Keratinocyte (primary cell): ENCODE data around the gene KRTAP3-2. TPM values are rescaled to one million over a fixed set of nuclear protein-coding genes. Genes with fewer than 3 reads are reported as not detected.

Experiments used
- DNase-seq: peaks from one replicate; pipeline ENCODE4 v3.0.0-alpha.2; 2011; ENCODE audit warnings: low read depth, missing footprints, low spot score
- FAIRE-seq: peaks from 2 replicates; lab custom pipeline; 2011; peaks lifted over from hg19 to GRCh38; lab: Jason Lieb, UNC
- H2AFZ ChIP-seq: 2 replicates; pipeline ENCODE4 v1.6.0; 2012; ENCODE audit warnings: low read length, control low read depth, inconsistent platforms; ENCODE audit not compliant: control insufficient read depth
- H3K27ac ChIP-seq: 2 replicates; pipeline ENCODE4 v1.5.1; 2011; ENCODE audit warnings: low read length; ENCODE audit not compliant: control insufficient read depth, insufficient read depth
- H3K27me3 ChIP-seq: 3 replicates; pipeline ENCODE4 v1.6.0; 2011; ENCODE audit warnings: low read length; ENCODE audit not compliant: control insufficient read depth, insufficient read depth; ENCODE audit errors: extremely low read depth
- H3K36me3 ChIP-seq, 2 experiments: 2 replicates in 1 of 2; 3 replicates in 1 of 2; pipeline ENCODE4 v1.5.1; 2011; ENCODE audit warnings: low read length in 2 of 2, mild to moderate bottlenecking in 1 of 2; ENCODE audit not compliant: control insufficient read depth in 2 of 2, insufficient read depth in 2 of 2; ENCODE audit errors: extremely low read depth in 1 of 2
- H3K4me1 ChIP-seq: 3 replicates; pipeline ENCODE4 v1.5.1; 2011; ENCODE audit warnings: low read length; ENCODE audit not compliant: control insufficient read depth, insufficient read depth; ENCODE audit errors: extremely low read depth
- H3K4me2 ChIP-seq: 3 replicates; pipeline ENCODE4 v1.6.0; 2011; ENCODE audit warnings: low read depth, low read length; ENCODE audit not compliant: control insufficient read depth, insufficient read depth; ENCODE audit errors: extremely low read depth
- H3K4me3 ChIP-seq, 3 experiments: fragments of 200-600 bp in 1 of 3; sonication (generic) in 1 of 3; 2 replicates in 2 of 3; 3 replicates in 1 of 3; pipeline ENCODE4 v1.5.1; 2011 to 2016; ENCODE audit warnings: low read length in 3 of 3, mild to moderate bottlenecking in 3 of 3, control low read depth in 2 of 3, inconsistent platforms in 1 of 3, low read depth in 1 of 3, mixed read lengths in 1 of 3, mixed run types in 1 of 3, moderate library complexity in 1 of 3; ENCODE audit not compliant: control insufficient read depth in 2 of 3, insufficient read depth in 2 of 3; ENCODE audit errors: extremely low read depth in 1 of 3
- H3K79me2 ChIP-seq: 2 replicates; pipeline ENCODE4 v1.6.0; 2012; ENCODE audit warnings: low read length; ENCODE audit not compliant: control insufficient read depth, insufficient read depth
- H3K9ac ChIP-seq: 3 replicates; pipeline ENCODE4 v1.6.0; 2011; ENCODE audit warnings: low read length; ENCODE audit not compliant: control insufficient read depth, insufficient read depth; ENCODE audit errors: extremely low read depth
- H3K9me1 ChIP-seq: 3 replicates; pipeline ENCODE4 v1.6.0; 2011; ENCODE audit warnings: low read length; ENCODE audit not compliant: control insufficient read depth, insufficient read depth; ENCODE audit errors: extremely low read depth
- H3K9me3 ChIP-seq: 2 replicates; pipeline ENCODE4 v1.5.1; 2012; ENCODE audit warnings: low read depth, low read length; ENCODE audit not compliant: control insufficient read depth
- H4K20me1 ChIP-seq: 3 replicates; pipeline ENCODE4 v1.6.0; 2011; ENCODE audit warnings: low read length; ENCODE audit not compliant: control insufficient read depth, insufficient read depth; ENCODE audit errors: extremely low read depth
- CTCF ChIP-seq, 3 experiments: IDR thresholded peaks in 1 of 3; conservative IDR thresholded peaks in 1 of 3; optimal IDR thresholded peaks in 1 of 3; 2 replicates in 2 of 3; 3 replicates in 1 of 3; pipeline versions ENCODE3 to v1.5.1; 2011; ENCODE audit warnings: low read length in 3 of 3, mild to moderate bottlenecking in 3 of 3, moderate library complexity in 2 of 3, control low read depth in 1 of 3, inconsistent platforms in 1 of 3; ENCODE audit not compliant: insufficient read depth in 2 of 3; ENCODE audit errors: extremely low read depth in 1 of 3
- EZH2 ChIP-seq: IDR thresholded peaks from one replicate; pipeline ENCODE4 v1.6.1; 2012; ENCODE audit warnings: inconsistent platforms, mild to moderate bottlenecking, low read length, moderate library complexity
- dilution Hi-C: fragments of 300-500 bp; cut with MboI; formaldehyde crosslinking; loops from one replicate; pipeline ENCODE4 v1.7.0; 2020; ENCODE audit warnings: low sequenced_read_pairs; ENCODE audit not compliant: extremely low pct_ligation_motif_present
- polyA plus RNA-seq, 5 experiments: library from polyadenylated mRNA; depleted of rRNA in 3 of 5; stranded (reverse) in 3 of 5; stranded (forward) in 1 of 5; unstranded in 1 of 5; fragments of >200 nt; gene quantifications; 1 replicate in 1 of 5; 2 replicates in 3 of 5; 3 replicates in 1 of 5; pipeline versions ENCODE4 v1.2.1 to v1.2.3, GENCODE V29; 2011 to 2012; ENCODE audit warnings: missing spikeins in 2 of 5, low read depth in 1 of 5, low replicate concordance in 1 of 5

Gene KRTAP3-2
- polyA plus RNA-seq, 1 donor (not counting 4 experiments of a cell fraction or from before 2014, with no cell fraction given) = not detected

- H4K20me1 ChIP-seq = no peaks in the 10 kb centered on the region
Measured at GRCh38 chr17:40966848-40967247, 32.9 kb downstream of the KRTAP3-2 start, which contains the start of gene KRT39. Gene KRT39, minus strand, starts transcription at chr17:40966948. Its CDS starts 92 bp downstream, at chr17:40966856.

GRCh38 chr17:40963838-40964237, 35.9 kb downstream of the KRTAP3-2 start:
- Histone ChIP-seq H3K27me3 (no peaks in the 10 kb centered on the region), H3K36me3 (no peaks in the 10 kb centered on the region), H3K4me2 (peak overlapping the region; percentile 57), H3K4me3 (no peak overlapping the region), H2AFZ (peak overlapping the region; percentile 45), H3K9ac (no peak overlapping the region), H3K27ac (peak overlapping the region; percentile 27), H4K20me1 (no peaks in the 10 kb centered on the region), H3K4me1 (peaks cover 8% of the 10 kb centered on the region), H3K79me2 (no peaks in the 10 kb centered on the region), H3K9me1 (no peaks in the 10 kb centered on the region), H3K9me3 (no peaks in the 10 kb centered on the region)
- peak; percentile 82 for FAIRE-seq
- dilution Hi-C loops = no loop called here
- TF ChIP-seq EZH2 (no peak), CTCF (optimal IDR thresholded peaks at IDR 0.05 in 1 of 3, IDR thresholded peaks at IDR 0.05 in 1 of 3, conservative IDR thresholded peaks at IDR 0.05 in 1 of 3; ENCODE audit: extremely low read depth in 1 of 3, insufficient read depth in 2 of 3, low read length in 3 of 3) (peak; percentile 50 to 69 (median 65))
- DNase-seq = no peak

More at GRCh38 chr17:40966848-40967247, 32.9 kb downstream of the KRTAP3-2 start, which contains the start of gene KRT39:
- Histone ChIP-seq H3K4me2 (no peak within 1 kb of the TSS), H3K36me3 (no peaks in the 10 kb centered on the region), H3K9me1 (no peaks in the 10 kb centered on the region), H3K4me3 (no peak within 1 kb of the TSS), H2AFZ (no peak within 1 kb of the TSS), H3K9ac (no peak within 1 kb of the TSS), H3K27ac (no peak within 1 kb of the TSS), H3K9me3 (no peaks in the 10 kb centered on the region), H3K79me2 (no peaks in the 10 kb centered on the region), H3K4me1 (no peaks in the 10 kb centered on the region), H3K27me3 (no peaks in the 10 kb centered on the region)
- no peak for DNase-seq
- FAIRE-seq = no peak
- dilution Hi-C loops = no loop called here
- TF ChIP-seq CTCF (optimal IDR thresholded peaks at IDR 0.05 in 1 of 3, IDR thresholded peaks at IDR 0.05 in 1 of 3, conservative IDR thresholded peaks at IDR 0.05 in 1 of 3; ENCODE audit: extremely low read depth in 1 of 3, insufficient read depth in 2 of 3, low read length in 3 of 3) = no peak
- TF ChIP-seq EZH2 = no peak
